Gastrocnemius medialis (tissue), 4 donors: ENCODE results near the gene CPLANE2.
"Not testable (repeated sequence)": the region's sequence is repeated elsewhere in the genome, so short reads cannot be mapped to it uniquely, and the experiment has no call there.

Experiments used
- POLR2A ChIP-seq, 2 donors: fragments of 450-650 bp; IDR thresholded peaks; one replicate each; pipeline ENCODE4 v1.6.1; 2017; ENCODE audit warnings: antibody characterized with exemption in 2 of 2, mild to moderate bottlenecking in 2 of 2, moderate library complexity in 2 of 2
- TF ChIP-seq, protein P1 (sequence below), 5 experiments: fragments of 450-650 bp in 3 of 5; fragments of 200-600 bp in 2 of 5; sonication (generic) in 2 of 5; IDR thresholded peaks in 4 of 5; conservative IDR thresholded peaks in 1 of 5; 1 replicate in 4 of 5; 2 replicates in 1 of 5; pipeline ENCODE4 v1.5.1; 2016 to 2019; ENCODE audit warnings: antibody characterized with exemption in 5 of 5, mild to moderate bottlenecking in 3 of 5, moderate library complexity in 3 of 5

DNA sequence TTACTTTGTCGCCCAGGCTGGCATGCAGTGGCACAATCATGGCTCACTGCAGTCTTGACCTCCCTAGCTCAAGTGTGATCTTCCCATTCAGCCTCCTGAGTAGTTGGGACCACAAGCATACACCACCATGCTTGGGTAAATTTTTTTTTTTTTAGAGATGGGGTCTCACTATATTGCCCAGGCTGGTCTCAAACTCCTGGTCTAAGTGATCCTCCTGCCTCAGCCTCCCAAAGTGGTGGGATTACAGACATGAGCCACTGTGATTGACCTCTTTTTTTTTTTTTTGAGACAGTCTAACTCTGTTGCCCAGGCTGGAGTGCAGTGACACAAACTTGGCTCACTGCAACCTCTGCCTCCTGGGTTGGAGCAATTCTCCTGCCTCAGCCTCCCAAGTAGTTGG is 9.3 kb upstream of the CPLANE2 start:
- TF ChIP-seq, protein P1, sequence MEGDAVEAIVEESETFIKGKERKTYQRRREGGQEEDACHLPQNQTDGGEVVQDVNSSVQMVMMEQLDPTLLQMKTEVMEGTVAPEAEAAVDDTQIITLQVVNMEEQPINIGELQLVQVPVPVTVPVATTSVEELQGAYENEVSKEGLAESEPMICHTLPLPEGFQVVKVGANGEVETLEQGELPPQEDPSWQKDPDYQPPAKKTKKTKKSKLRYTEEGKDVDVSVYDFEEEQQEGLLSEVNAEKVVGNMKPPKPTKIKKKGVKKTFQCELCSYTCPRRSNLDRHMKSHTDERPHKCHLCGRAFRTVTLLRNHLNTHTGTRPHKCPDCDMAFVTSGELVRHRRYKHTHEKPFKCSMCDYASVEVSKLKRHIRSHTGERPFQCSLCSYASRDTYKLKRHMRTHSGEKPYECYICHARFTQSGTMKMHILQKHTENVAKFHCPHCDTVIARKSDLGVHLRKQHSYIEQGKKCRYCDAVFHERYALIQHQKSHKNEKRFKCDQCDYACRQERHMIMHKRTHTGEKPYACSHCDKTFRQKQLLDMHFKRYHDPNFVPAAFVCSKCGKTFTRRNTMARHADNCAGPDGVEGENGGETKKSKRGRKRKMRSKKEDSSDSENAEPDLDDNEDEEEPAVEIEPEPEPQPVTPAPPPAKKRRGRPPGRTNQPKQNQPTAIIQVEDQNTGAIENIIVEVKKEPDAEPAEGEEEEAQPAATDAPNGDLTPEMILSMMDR (IDR thresholded peaks at IDR 0.05 in 4 of 5, conservative IDR thresholded peaks at IDR 0.05 in 1 of 5): not testable (repeated sequence)
- TF ChIP-seq POLR2A (IDR thresholded peaks at IDR 0.05): not testable (repeated sequence)
